Heart left ventricle (tissue), 16 donors: ENCODE measurements around the gene FBLL1. TPM values are rescaled to one million over a fixed set of nuclear protein-coding genes. Genes with fewer than 3 reads are reported as not detected.
A peak's percentile ranks its signal among the peaks of the same experiment; 100 is the strongest.

Experiments used
- ATAC-seq, 4 donors: fragments of 200-7000 bp; cut with Tn5 transposase; one replicate each; pipeline ENCODE4 v1.9.1; 2020 to 2022; ENCODE audit warnings: moderate library complexity in 4 of 4, mild to moderate bottlenecking in 3 of 4, moderate number of reproducible peaks in 1 of 4
- DNase-seq, 5 donors: peaks; one replicate each; pipeline ENCODE4 v3.0.0-alpha.2; 2020
- H3K27ac ChIP-seq, 12 donors: fragments of 200-600 bp; sonication (generic) in 4 of 12; one replicate each; pipeline versions ENCODE4 v1.5.0 to v1.8.0; 2016 to 2022; ENCODE audit warnings: mild to moderate bottlenecking in 2 of 12
- H3K27me3 ChIP-seq, 9 donors: fragments of 200-600 bp; sonication (generic) in 2 of 9; one replicate each; pipeline versions ENCODE4 v1.5.1 to v1.8.0; 2016 to 2022; ENCODE audit warnings: mild to moderate bottlenecking in 3 of 9
- H3K36me3 ChIP-seq, 9 donors: fragments of 200-600 bp; sonication (generic) in 2 of 9; one replicate each; pipeline versions ENCODE4 v1.5.0 to v1.8.0; 2018 to 2022; ENCODE audit warnings: mild to moderate bottlenecking in 2 of 9
- H3K4me1 ChIP-seq, 12 donors: fragments of 200-600 bp; sonication (generic) in 4 of 12; one replicate each; pipeline versions ENCODE4 v1.5.0 to v1.8.0; 2016 to 2022; ENCODE audit warnings: mild to moderate bottlenecking in 3 of 12
- H3K4me3 ChIP-seq, 12 donors: fragments of 200-600 bp; sonication (generic) in 4 of 12; one replicate each; pipeline versions ENCODE4 v1.5.0 to v1.8.0; 2017 to 2022; ENCODE audit warnings: mild to moderate bottlenecking in 9 of 12, moderate library complexity in 4 of 12
- H3K9me3 ChIP-seq, 12 donors: fragments of 200-600 bp; sonication (generic) in 4 of 12; one replicate each; pipeline versions ENCODE4 v1.5.0 to v1.8.0; 2016 to 2022; ENCODE audit warnings: mild to moderate bottlenecking in 1 of 12
- POLR2A ChIP-seq, 2 donors: fragments of 450-650 bp; IDR thresholded peaks; one replicate each; pipeline ENCODE4 v1.6.1; 2017; ENCODE audit warnings: antibody characterized with exemption in 2 of 2, mild to moderate bottlenecking in 2 of 2, moderate library complexity in 2 of 2
- WGBS, 4 donors: extraction: QIAGEN DNeasy Blood & Tissue Kit in 2 of 4; methylation state at CpG; one replicate each; pipeline versions ENCODE4 v1.1.5 to v1.1.7; 2013 to 2018; 5-methylcytosine and 5-hydroxymethylcytosine counted together
- intact Hi-C, 10 donors: fragments of 100-400 bp; cut with DNase I; formaldehyde crosslinking; loops; one replicate each; pipeline versions ENCODE4 v1.11.1 to v1.14.2; 2022
- polyA plus RNA-seq, 2 donors: library from polyadenylated mRNA; stranded (reverse); fragments of 200-250 nt; gene quantifications; one replicate each; pipeline ENCODE4 v1.2.3, GENCODE V29; 2013
- total RNA-seq, 9 donors: library from RNA; depleted of rRNA in 2 of 9; stranded (reverse); fragments of >200 nt in 2 of 9; fragmentation: NEBNext Ultra II Directional in 3 of 9; extraction: Animal tissue kit (Norgen Biotek cat#: 25700) in 3 of 9; gene quantifications; one replicate each; pipeline versions ENCODE4 v1.1.0 to v1.2.4, GENCODE V29; 2016 to 2023
- TF ChIP-seq, protein P1 (sequence below), 12 donors: fragments of 200-600 bp; sonication (generic) in 4 of 12; IDR thresholded peaks; one replicate each; pipeline versions ENCODE4 v1.5.0 to v1.8.0; 2018 to 2022; ENCODE audit warnings: antibody characterized with exemption in 12 of 12, mild to moderate bottlenecking in 5 of 12
- donor health status: ischemic (EF 13 %, LVEDD 7.1; RV severe dilation, severe dysfunction).
- donor health status: healthy with polysubstance abuse.
- donor health status: DM: no; HTN: yes; CAD: no.
- donor health status: DM: no; HTN: no; CAD: no.
- donor health status: ischemic (EF 25% LVEDD 6.9; RV normal size, moderate dysfunction).
- donor health status: ischemic (EF 25% LVEDD 5.7; RV mildly dilated, moderate dysfunction).
- donor health status: healthy.
- donor health status: DM: yes; HTN: yes; CAD: no.
- donor health status: ischemic (EF 35%, LVEDD 5.7; RV mildly dilated, moderate dysfunction).
- donor health status: nonischemic (EF 11% LVEDD 7.7; RV severe dilation, severe dysfunction).
- donor health status: DM: yes; HTN: yes; CAD: no.
- donor health status: PGD.
- donor health status: ischemic (EF 29% LVEDD 5.4; RV normal size, mild dysfunction).
- donor health status: nonischemic (EF 23%, LVEDD 6.1; RV moderate dilation, normal function).

Gene FBLL1
- total and polyA plus RNA-seq, 11 donors = 0.11 to 0.38 (median 0.26) TPM; not detected in 7

DNA sequence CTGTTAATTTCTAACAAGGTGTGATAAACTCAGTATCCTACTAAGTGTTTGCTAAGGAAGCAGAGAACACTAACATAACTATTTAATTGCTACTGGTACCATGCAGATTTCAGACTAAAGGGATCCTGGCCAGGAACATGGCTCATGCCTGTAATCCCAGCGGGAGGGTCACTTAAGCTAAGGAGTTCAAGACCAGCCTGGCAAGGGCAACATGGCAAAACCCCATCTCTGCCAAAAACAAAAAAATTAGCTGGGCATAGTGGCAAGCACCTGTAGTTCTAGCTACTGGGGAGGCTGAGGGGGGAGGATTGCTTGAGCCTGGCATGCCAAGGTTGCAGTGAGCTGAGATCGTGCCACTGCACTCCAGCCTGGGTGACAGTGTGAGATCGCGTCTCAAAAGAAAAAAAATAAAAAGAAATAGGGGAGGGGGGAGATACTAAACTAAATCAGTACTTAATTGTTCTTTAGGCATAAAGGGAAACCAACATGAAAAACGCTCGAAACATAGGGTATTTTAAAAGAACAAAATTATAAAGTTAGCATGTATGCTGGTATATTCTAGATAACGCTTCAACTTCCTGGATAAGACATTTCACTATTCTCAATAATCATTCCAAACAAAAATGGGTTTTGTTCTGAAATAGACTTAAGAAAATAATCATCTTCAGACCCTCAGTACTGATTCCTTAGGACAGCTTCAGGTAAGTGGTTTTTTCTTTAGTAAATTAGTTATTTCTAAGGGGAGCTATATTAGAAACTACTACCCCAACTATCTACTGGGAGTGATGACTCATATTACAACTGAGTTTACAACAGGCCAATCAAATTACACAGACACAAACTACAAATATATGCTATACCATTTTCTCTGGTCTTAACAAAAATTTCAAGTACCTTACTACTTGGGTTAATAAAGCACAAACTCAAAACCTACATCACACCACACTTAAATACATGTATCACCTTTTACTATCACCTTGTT is 46.6 kb downstream of the FBLL1 start:
- Histone ChIP-seq H3K4me1 (peaks cover 0 to 60% (median 31%) of the 10 kb centered on the region in 12 donors), H3K27ac (no peak overlapping the region), H3K27me3 (no peaks in the 10 kb centered on the region), H3K36me3 (no peaks in the 10 kb centered on the region), H3K9me3 (peaks cover 0 to 4% (median 0%) of the 10 kb centered on the region in 12 donors), H3K4me3 (no peak overlapping the region)
- intact Hi-C loops = loop anchor here in 2 of 10 donors (5.0 kb wide), 1 partner anchor 88 kb away; the partner anchor contains the start of gene RARS1 (in 2 of the 2)
- DNase-seq (no peak), ATAC-seq (no peak)
- 76 to 81% (median 80%) methylated on average over 7 of the region's 7 CpGs for WGBS, 4 donors
- TF ChIP-seq, protein P1, sequence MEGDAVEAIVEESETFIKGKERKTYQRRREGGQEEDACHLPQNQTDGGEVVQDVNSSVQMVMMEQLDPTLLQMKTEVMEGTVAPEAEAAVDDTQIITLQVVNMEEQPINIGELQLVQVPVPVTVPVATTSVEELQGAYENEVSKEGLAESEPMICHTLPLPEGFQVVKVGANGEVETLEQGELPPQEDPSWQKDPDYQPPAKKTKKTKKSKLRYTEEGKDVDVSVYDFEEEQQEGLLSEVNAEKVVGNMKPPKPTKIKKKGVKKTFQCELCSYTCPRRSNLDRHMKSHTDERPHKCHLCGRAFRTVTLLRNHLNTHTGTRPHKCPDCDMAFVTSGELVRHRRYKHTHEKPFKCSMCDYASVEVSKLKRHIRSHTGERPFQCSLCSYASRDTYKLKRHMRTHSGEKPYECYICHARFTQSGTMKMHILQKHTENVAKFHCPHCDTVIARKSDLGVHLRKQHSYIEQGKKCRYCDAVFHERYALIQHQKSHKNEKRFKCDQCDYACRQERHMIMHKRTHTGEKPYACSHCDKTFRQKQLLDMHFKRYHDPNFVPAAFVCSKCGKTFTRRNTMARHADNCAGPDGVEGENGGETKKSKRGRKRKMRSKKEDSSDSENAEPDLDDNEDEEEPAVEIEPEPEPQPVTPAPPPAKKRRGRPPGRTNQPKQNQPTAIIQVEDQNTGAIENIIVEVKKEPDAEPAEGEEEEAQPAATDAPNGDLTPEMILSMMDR (IDR thresholded peaks at IDR 0.05) = no peak
- no peak for TF ChIP-seq POLR2A (IDR thresholded peaks at IDR 0.05)

GRCh38 chr5:168578006-168578405 is 48.9 kb downstream of the FBLL1 start:
- ATAC-seq (no peak), DNase-seq (no peak)
- Histone ChIP-seq H3K9me3 (peaks cover 0 to 4% (median 0%) of the 10 kb centered on the region in 12 donors), H3K4me3 (peak overlapping the region; percentile 68 to 99 (median 92)), H3K27ac (peak overlapping the region in 10 of 12 donors; percentile 93 to 98 (median 97)), H3K4me1 (peaks cover 0 to 47% (median 27%) of the 10 kb centered on the region in 12 donors), H3K36me3 (no peaks in the 10 kb centered on the region), H3K27me3 (no peaks in the 10 kb centered on the region)
- 20 to 38% (median 28%) methylated on average over 3 of the region's 3 CpGs for WGBS, 4 donors
- intact Hi-C loops = loop anchor here in 2 of 10 donors (5.0 kb wide), 1 partner anchor 91 kb away; the partner anchor contains the start of gene RARS1 (in 2 of the 2)
- TF ChIP-seq POLR2A (IDR thresholded peaks at IDR 0.05) = no peak

DNA sequence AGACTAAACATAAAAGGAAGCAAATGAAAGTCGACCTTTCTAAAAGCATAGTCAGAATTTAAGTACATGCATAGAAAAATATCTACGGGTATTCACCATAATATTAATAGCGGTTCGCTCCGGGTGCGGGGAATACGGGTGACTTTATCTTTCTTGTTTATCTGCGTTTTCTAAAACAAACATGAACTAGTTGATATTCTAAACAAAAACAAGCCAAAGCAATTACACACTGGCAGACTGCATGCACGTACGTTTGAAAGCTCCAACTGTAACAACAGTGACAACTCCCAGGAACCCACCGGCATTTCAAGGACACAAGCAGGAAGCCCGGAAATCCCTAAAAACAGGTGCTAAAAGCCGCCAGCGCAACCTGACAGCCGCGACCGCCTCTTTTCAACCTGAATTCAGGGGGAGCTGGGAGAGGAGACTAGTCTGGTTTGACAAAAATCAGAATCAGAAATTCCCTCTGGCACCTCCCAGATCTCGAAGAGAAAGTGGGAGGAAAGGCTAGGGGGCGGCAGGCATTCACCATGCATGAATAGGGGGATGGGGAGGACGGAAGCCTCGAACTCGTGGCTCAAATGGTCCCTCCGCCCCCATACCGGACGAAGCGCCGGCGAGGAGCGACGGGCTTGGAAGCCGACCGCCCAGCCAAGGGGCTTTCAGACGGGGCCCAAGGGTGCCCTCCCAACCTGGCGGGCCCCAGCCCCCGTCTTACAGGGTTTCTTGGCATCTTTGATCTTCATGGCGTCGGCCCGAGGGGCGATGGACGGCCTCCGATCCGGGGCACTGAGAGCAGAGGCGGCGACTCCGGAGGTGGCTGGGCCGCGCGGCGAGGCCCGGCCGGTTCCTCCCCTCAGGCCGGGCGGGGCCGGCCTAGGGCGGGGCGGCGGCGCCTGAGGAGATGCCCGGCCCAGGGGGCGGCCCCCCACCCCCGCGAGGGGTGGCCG is 49.7 kb downstream of the FBLL1 start, which contains the start of gene PANK3:
TSS of gene PANK3 (minus strand) at position 831 of the 950 bp plus-strand sequence. CDS start at position 746, 85 bp downstream.
- DNase-seq = no peak
- H3K4me1 ChIP-seq = peaks cover 0 to 45% (median 27%) of the 10 kb centered on the region in 12 donors

More for the DNA sequence above, 49.7 kb downstream of the FBLL1 start, which contains the start of gene PANK3:
- peak; percentile 63 to 93 (median 84) for ATAC-seq
- Histone ChIP-seq H3K4me3 (peak within 1 kb of the TSS; percentile 68 to 99 (median 92)), H3K36me3 (no peaks in the 10 kb centered on the region), H3K27ac (peak within 1 kb of the TSS; percentile 93 to 98 (median 97)), H3K27me3 (no peaks in the 10 kb centered on the region), H3K9me3 (peaks cover 0 to 4% (median 0%) of the 10 kb centered on the region in 12 donors)
- TF ChIP-seq, protein P1 (IDR thresholded peaks at IDR 0.05) = peak in 2 of 12 donors; percentile 11 to 12
- no peak for TF ChIP-seq POLR2A (IDR thresholded peaks at IDR 0.05)
- 0 to 1% (median 0%) methylated on average over 31 to 63 of the region's 63 CpGs for WGBS, 4 donors
- intact Hi-C loops = loop anchor here in 4 of 10 donors (1.0 to 5.0 kb wide), 2 partner anchors 92 to 93 kb away; partner anchors contain the start of gene RARS1 (in 4 of the 4)
